Endothelial cell of umbilical vein (primary cell): ENCODE measurements around the gene GAS2L3. TPM values are rescaled to one million over a fixed set of nuclear protein-coding genes. Genes with fewer than 3 reads are reported as not detected.
A peak's percentile ranks its signal among the peaks of the same experiment; 100 is the strongest.

ENCODE experiments used
- BruUV-seq: library from RNA; stranded (reverse); fragments of 400-500 nt; replicated peaks from 2 replicates; lab custom pipeline; 2021; lab: Mats Ljungman, UMichigan
- CTCF ChIA-PET: fragments of 300-600, 350-600 bp; sonication (Branson Sonifier 250); formaldehyde crosslinking; loops from one replicate; lab custom pipeline; 2021; ENCODE audit warnings: antibody characterized with exemption, inconsistent platforms; lab: Charles Lee
- POLR2A ChIA-PET: fragments of 300-600, 350-600 bp; sonication (Branson Sonifier 250); formaldehyde crosslinking; loops from one replicate; lab custom pipeline; 2021; ENCODE audit warnings: antibody characterized with exemption, inconsistent platforms; lab: Charles Lee
- DNase-seq: peaks from one replicate; pipeline ENCODE4 v3.0.0-alpha.2; 2011; ENCODE audit warnings: low read depth, low spot score
- FAIRE-seq: peaks from 2 replicates; lab custom pipeline; 2011; peaks lifted over from hg19 to GRCh38; lab: Jason Lieb, UNC
- H2AFZ ChIP-seq: 2 replicates; pipeline ENCODE4 v1.6.0; 2012; ENCODE audit warnings: low read depth, low read length, control low read depth, inconsistent platforms
- H3K27ac ChIP-seq: 2 replicates; pipeline ENCODE4 v1.5.1; 2011; ENCODE audit warnings: low read depth, mild to moderate bottlenecking, control low read depth, low read length, moderate library complexity; ENCODE audit not compliant: insufficient read depth
- H3K27me3 ChIP-seq, 2 experiments: 2 replicates each; pipeline versions ENCODE4 v1.6.0 to v1.6.1; 2011; ENCODE audit warnings: low read length in 2 of 2, mixed read lengths in 1 of 2; ENCODE audit not compliant: control insufficient read depth in 2 of 2, insufficient read depth in 2 of 2
- H3K36me3 ChIP-seq, 2 experiments: 2 replicates in 1 of 2; 3 replicates in 1 of 2; pipeline ENCODE4 v1.5.1; 2011; ENCODE audit warnings: low read length in 2 of 2, mild to moderate bottlenecking in 1 of 2, moderate library complexity in 1 of 2; ENCODE audit not compliant: control insufficient read depth in 2 of 2, insufficient read depth in 2 of 2; ENCODE audit errors: extremely low read depth in 1 of 2
- H3K4me1 ChIP-seq: 3 replicates; pipeline ENCODE4 v1.5.1; 2011; ENCODE audit warnings: mild to moderate bottlenecking, low read length; ENCODE audit not compliant: control insufficient read depth, insufficient read depth; ENCODE audit errors: extremely low read depth
- H3K4me2 ChIP-seq: 2 replicates; pipeline ENCODE4 v1.6.1; 2011; ENCODE audit warnings: low read length, control low read depth, mixed read lengths; ENCODE audit not compliant: insufficient read depth
- H3K4me3 ChIP-seq, 3 experiments: fragments of 200-600 bp in 1 of 3; sonication (generic), shearing (Covaris generic) in 1 of 3; replicated peaks in 1 of 3; 2 replicates each; pipeline ENCODE4 v1.5.1; 2011 to 2016; ENCODE audit warnings: control low read depth in 3 of 3, low read length in 3 of 3, mild to moderate bottlenecking in 2 of 3, inconsistent platforms in 1 of 3, low read depth in 1 of 3, moderate library complexity in 1 of 3; ENCODE audit not compliant: insufficient read depth in 1 of 3
- H3K79me2 ChIP-seq: 2 replicates; pipeline ENCODE4 v1.6.0; 2012; ENCODE audit warnings: low read length, inconsistent platforms; ENCODE audit not compliant: control insufficient read depth, insufficient read depth
- H3K9ac ChIP-seq: replicated peaks from 2 replicates; pipeline ENCODE3; 2011; ENCODE audit warnings: low read length, control low read depth; ENCODE audit not compliant: insufficient read depth; ENCODE audit errors: extremely low read depth
- H3K9me1 ChIP-seq: replicated peaks from 3 replicates; pipeline ENCODE4 v1.6.0; 2011; ENCODE audit warnings: mild to moderate bottlenecking, low read length; ENCODE audit not compliant: control insufficient read depth, insufficient read depth; ENCODE audit errors: extremely low read depth
- H3K9me3 ChIP-seq: replicated peaks from 2 replicates; pipeline ENCODE4 v1.5.1; 2012; ENCODE audit warnings: low read length, inconsistent platforms; ENCODE audit not compliant: control insufficient read depth, insufficient read depth
- H4K20me1 ChIP-seq: replicated peaks from 2 replicates; pipeline ENCODE3; 2011; ENCODE audit warnings: mild to moderate bottlenecking, low read length; ENCODE audit not compliant: control insufficient read depth, insufficient read depth; ENCODE audit errors: extremely low read depth
- CTCF ChIP-seq, 2 donors: IDR thresholded peaks; 1 replicate in 1 of 2; 2 replicates in 1 of 2; pipeline ENCODE4 v1.5.1; 2011; ENCODE audit warnings: low read length in 2 of 2, mild to moderate bottlenecking in 2 of 2, moderate library complexity in 2 of 2, control low read depth in 1 of 2, inconsistent platforms in 1 of 2, low read depth in 1 of 2; ENCODE audit not compliant: insufficient read depth in 1 of 2; ENCODE audit errors: extremely low read depth in 1 of 2
- EZH2 ChIP-seq: IDR thresholded peaks from 2 replicates; pipeline ENCODE4 v1.6.1; 2012; ENCODE audit warnings: borderline replicate concordance, low read depth, mild to moderate bottlenecking, moderate library complexity, low read length, inconsistent platforms; ENCODE audit not compliant: severe bottlenecking
- FOS ChIP-seq: IDR thresholded peaks from 2 replicates; pipeline ENCODE4 v1.6.1; 2011; ENCODE audit warnings: mild to moderate bottlenecking, low read length, moderate library complexity, borderline replicate concordance; ENCODE audit not compliant: insufficient read depth
- GATA2 ChIP-seq: IDR thresholded peaks from 2 replicates; pipeline ENCODE4 v1.7.0; 2011; ENCODE audit warnings: low read depth, mild to moderate bottlenecking, moderate library complexity, mixed read lengths, low read length; ENCODE audit not compliant: insufficient read length, insufficient read depth
- JUN ChIP-seq: IDR thresholded peaks from 2 replicates; pipeline ENCODE4 v1.6.1; 2011; ENCODE audit warnings: borderline replicate concordance, low read depth; ENCODE audit not compliant: insufficient read length, insufficient read depth
- MAX ChIP-seq: IDR thresholded peaks from 2 replicates; pipeline ENCODE4 v1.6.1; 2011; ENCODE audit not compliant: insufficient read depth, insufficient read length
- MYC ChIP-seq: IDR thresholded peaks from one replicate; pipeline ENCODE4 v1.6.1; 2011; ENCODE audit warnings: mild to moderate bottlenecking, low read depth, low read length
- POLR2A ChIP-seq: IDR thresholded peaks from 2 replicates; pipeline ENCODE4 v1.6.1; 2012; ENCODE audit warnings: low read depth, mild to moderate bottlenecking, control low read depth, low read length
- POLR2AphosphoS5 ChIP-seq: IDR thresholded peaks from 2 replicates; pipeline ENCODE4 v1.6.1; 2012; ENCODE audit warnings: low read depth, mild to moderate bottlenecking, control low read depth, low read length, moderate library complexity; ENCODE audit not compliant: insufficient read depth
- dilution Hi-C: fragments of 300-500 bp; cut with MboI; formaldehyde crosslinking; loops from one replicate; pipeline ENCODE4 v1.15.0; 2019; ENCODE audit warnings: low sequenced_read_pairs; ENCODE audit not compliant: extremely low pct_ligation_motif_present
- intact Hi-C: fragments of 100-400 bp; cut with micrococcal nuclease; formaldehyde crosslinking; loops from one replicate; pipeline ENCODE4 v1.10.0; 2022
- polyA plus RNA-seq, 4 experiments: library from polyadenylated mRNA; depleted of rRNA in 3 of 4; stranded (reverse) in 3 of 4; unstranded in 1 of 4; fragments of >200 nt; gene quantifications; 2 replicates each; pipeline versions ENCODE4 v1.2.1 to v1.2.3, GENCODE V29; 2011 to 2012; ENCODE audit warnings: missing spikeins in 1 of 4
- total RNA-seq: library from RNA; stranded (reverse); gene quantifications from 2 replicates; pipeline ENCODE4 v1.2.3, GENCODE V29; 2021

GAS2L3 gene
- total and polyA plus RNA-seq, 2 donors (not counting 3 experiments of a cell fraction or from before 2014, with no cell fraction given): 6.5 to 47.1 TPM

GRCh38 chr12:100574187-100575074, 947 bp downstream of the GAS2L3 start:
- peak overlapping the region; percentile 80 for H2AFZ ChIP-seq
- intact Hi-C loops: loop anchor here (5.0 to 10.0 kb wide), 2 partner anchors 93 to 1120 kb away; partner anchors contain the start of gene CHPT1
- DNase-seq (no peak), FAIRE-seq (peak; percentile 43)
- CTCF ChIA-PET: interaction anchor here (1.1 to 2.9 kb wide), 7 partner anchors 10 to 226 kb away, joined by 3 to 13 read pairs (median 5); no protein-coding TSS in a partner anchor
- peak overlapping the region; percentile 79 for H3K27ac ChIP-seq
- H3K36me3 ChIP-seq: peaks cover 0 to 4% of the 10 kb centered on the region in 2 experiments
- H3K4me3 ChIP-seq: peak overlapping the region; percentile 24 to 89 (median 87)
- H3K79me2 ChIP-seq: peaks cover 51% of the 10 kb centered on the region
- no peak for TF ChIP-seq MAX
- TF ChIP-seq POLR2AphosphoS5: no peak
- no peak for TF ChIP-seq JUN
- TF ChIP-seq GATA2: no peak
- TF ChIP-seq MYC: no peak
- no peak for TF ChIP-seq POLR2A
- TF ChIP-seq CTCF (IDR thresholded peaks at IDR 0.05; ENCODE audit: extremely low read depth in 1 of 2, insufficient read depth in 1 of 2, low read depth in 1 of 2, low read length in 2 of 2): no peak
- TF ChIP-seq FOS: no peak
- TF ChIP-seq EZH2: no peak
- BruUV-seq: no TSS peak
- H3K4me2 ChIP-seq: peak overlapping the region; percentile 87
- peak overlapping the region; percentile 88 for H3K9ac ChIP-seq
- no peaks in the 10 kb centered on the region for H3K9me3 ChIP-seq
- POLR2A ChIA-PET: interaction anchor here (0.7 kb wide), 1 partner anchor 32 kb away, joined by 3 read pairs; no protein-coding TSS in a partner anchor
- dilution Hi-C loops: no loop called here
- H3K9me1 ChIP-seq: no peaks in the 10 kb centered on the region
- H4K20me1 ChIP-seq: no peaks in the 10 kb centered on the region
- peaks cover 34% of the 10 kb centered on the region for H3K4me1 ChIP-seq
- H3K27me3 ChIP-seq: no peaks in the 10 kb centered on the region
